T-helper 22 cell (primary cell): ENCODE results near the gene ARFIP1.
"Not testable (repeated sequence)": the region's sequence is repeated elsewhere in the genome, so short reads cannot be mapped to it uniquely, and the experiment has no call there.

ENCODE experiments used
- DNase-seq: peaks from one replicate; pipeline ENCODE4 v3.0.0-alpha.2; 2020; ENCODE audit warnings: low read depth

The ARFIP1 gene, protein sequence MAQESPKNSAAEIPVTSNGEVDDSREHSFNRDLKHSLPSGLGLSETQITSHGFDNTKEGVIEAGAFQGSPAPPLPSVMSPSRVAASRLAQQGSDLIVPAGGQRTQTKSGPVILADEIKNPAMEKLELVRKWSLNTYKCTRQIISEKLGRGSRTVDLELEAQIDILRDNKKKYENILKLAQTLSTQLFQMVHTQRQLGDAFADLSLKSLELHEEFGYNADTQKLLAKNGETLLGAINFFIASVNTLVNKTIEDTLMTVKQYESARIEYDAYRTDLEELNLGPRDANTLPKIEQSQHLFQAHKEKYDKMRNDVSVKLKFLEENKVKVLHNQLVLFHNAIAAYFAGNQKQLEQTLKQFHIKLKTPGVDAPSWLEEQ

DNA sequence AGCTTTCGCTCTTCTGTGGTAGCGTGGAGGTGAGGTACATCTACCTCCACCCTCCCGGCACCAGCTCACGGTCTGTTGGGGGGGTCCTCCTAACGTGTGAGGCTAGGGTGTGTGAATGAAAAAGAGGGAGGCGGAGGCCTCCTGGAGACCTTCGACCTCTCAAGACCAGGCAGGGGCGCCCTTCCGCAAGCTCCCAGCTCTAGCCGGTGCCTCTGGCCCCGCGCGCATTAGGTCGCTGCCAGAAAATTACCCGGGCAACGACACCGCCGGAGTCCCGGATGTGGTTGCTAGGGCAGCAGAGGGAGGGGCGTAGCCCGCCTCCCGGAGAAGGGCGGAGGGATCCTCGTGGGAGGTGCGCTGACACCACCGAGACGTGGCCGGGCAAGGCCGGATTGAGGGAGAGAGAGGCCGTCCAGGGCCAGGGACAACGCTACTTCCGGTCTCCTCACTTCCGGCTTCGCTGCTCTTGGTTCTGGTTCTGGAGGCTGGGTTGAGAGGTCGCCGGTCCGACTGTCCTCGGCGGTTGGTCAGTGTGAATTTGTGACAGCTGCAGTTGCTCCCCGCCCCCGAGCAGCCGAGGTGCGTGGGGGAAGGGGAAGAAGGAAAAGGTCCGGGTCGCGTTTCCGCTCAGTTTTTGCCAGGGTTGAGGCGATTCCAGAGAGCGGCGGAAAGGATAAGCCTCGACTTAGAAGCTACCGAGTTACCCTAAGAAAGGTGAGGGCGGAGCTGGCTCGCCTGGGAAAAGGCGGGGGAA lies at the start of gene ARFIP1, which contains the start of gene TIGD4:
Gene ARFIP1 (plus strand): TSS at position 442 of the 754 bp plus-strand sequence. CDS start 49,680 bp downstream, outside the sequence.
Gene TIGD4 (minus strand): TSS at position 218 of the 754 bp plus-strand sequence. CDS start 8,726 bp downstream, outside the sequence.
- DNase-seq, result peak; percentile 88

DNA sequence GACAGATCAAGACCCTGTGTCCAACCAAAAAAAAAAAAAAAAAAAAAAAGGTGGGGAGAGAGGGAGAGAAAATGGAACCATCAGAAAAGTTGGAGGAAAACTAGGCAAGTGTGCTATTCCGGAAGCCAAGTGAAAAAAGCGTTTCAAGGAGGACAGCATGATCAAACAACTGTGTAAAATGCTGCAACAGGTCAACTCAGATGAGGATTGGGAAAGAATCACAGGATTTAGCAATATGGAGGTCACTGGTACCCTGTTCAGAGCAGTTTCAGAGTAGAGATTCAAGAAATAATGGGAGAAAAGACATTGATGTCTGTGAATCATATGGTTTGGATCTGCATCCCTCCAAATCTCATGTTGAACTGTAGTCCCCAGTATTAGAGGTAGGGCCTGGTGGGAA lies 47.8 kb upstream of the ARFIP1 start:
- no peak for DNase-seq

DNA sequence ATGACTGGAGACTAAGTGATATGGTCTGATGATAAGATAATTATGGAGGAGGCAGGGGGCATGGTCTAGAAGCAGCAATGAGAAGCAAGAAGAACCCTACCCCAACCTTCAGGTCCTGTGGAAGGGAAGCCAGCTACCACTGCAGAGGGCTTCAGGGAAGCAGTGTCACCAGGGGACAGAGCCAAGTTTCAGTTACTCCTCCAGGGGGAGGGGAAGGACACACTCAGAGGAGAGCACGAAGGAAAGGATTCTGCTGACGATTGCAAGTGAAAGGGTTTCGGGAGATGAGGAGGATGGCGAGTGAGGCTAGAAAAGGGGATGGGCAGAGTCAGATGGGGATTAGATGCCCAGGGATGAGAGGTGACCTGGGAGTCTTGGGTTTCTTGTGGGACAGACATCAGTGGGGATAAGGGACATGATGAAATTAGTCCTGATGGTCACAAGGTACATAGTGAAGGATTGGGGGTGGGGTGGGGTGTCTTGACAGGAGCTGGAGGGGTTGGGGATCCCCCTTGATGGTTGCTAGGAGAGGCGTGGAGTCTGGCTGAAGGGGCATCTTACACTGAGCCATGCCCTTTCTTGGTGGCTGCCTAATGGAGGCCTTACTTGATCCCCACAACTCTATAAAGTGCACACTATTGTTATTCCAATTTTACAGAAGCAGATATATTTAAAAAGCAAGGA lies 45.6 kb upstream of the ARFIP1 start:
- DNase-seq, result no peak

DNA sequence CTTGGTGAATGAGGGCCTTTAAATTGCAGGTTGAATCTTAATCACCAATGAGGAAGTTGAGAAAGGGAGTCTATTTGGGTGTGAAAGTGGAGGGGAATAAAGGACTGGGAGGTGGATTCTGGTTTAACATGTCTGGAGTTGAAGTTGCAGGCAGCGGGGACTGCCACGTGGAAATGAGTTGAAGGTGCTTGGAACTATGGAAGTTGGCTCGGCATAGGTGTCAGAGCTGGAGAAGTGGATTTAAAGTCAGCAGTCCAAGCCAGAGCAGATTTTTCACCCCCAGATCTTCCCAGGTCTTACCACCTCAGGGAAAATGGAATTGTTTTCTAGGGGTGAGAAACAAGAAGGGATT lies 45.1 kb upstream of the ARFIP1 start:
- DNase-seq, result no peak

DNA sequence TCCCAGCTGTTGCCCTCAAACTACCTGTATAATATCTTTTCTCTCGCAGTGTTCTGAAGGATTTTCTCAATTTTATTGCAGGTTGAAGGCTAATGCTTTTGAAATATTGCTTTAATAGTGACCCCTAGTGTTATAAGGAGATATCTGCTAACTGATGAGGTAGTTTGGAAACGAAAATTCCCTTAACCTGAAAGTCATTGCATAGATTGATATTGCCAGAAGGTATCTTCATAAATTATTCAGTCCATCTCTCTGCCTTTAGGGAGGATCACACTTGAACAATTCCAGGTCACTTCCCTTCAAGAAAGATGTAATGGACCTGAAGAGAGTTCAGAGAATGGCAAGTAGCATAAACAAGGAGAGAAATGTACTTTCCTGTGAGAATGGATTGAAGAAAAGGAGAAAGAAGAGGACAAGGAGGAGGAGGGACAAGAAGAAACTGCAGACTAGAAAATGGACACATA lies 44.3 kb upstream of the ARFIP1 start:
- DNase-seq, result no peak

DNA sequence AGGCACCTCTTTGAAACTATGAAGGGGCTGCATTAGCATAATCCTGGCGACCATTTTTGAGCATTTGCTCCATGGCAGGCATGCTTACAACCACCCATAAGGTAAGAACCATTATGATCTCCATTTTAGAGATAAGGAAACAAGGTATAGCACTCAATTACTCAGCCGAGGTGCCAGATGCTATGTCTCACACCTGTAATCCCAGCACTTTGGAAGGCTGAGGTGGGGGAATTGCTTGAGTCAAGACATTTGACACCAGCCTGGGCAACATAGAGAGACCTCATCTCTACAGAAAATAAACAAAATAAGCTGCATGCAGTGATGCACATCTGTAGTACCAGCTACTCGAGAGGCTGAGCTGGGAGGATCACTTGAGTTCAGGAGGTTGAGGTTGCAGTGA lies 43.8 kb upstream of the ARFIP1 start:
- no peak for DNase-seq

DNA sequence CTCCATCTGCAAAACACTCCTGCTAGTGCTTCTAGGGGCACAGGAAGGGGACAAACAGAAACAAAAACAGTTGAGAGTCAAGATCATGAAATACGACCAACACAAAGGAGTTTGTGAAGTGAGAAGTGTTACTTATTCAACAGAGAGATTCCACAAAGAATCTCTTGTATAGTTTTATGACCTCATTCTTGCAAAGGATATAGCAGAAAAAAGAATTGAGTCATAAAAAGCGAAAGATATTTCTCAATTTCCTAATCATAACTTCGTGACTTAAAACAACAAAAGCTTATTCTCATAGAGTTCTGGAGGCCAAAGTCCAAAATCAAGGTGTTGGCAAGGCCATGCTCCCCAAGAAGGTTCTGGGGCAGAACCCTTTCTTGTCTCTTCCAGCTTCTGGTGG lies 40.9 kb upstream of the ARFIP1 start:
- no peak for DNase-seq

DNA sequence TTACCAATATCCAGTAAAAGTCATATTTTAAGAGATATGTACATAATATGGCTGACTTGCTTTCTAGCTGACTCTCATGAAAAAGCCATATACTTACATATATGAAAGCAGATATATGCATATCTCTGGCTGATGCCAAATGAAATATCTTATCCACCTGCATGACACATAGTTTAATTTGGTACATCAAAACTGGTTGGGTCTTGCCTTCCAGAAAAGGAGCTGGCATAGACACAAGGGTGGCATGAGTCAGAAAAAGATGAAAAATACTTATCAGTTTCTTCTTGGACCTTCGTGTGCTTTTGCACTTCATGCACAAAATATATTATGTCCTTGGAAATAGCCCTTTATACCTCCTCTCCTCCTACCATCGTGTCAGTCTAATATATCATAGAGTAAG lies 32.3 kb upstream of the ARFIP1 start:
- DNase-seq, result no peak

DNA sequence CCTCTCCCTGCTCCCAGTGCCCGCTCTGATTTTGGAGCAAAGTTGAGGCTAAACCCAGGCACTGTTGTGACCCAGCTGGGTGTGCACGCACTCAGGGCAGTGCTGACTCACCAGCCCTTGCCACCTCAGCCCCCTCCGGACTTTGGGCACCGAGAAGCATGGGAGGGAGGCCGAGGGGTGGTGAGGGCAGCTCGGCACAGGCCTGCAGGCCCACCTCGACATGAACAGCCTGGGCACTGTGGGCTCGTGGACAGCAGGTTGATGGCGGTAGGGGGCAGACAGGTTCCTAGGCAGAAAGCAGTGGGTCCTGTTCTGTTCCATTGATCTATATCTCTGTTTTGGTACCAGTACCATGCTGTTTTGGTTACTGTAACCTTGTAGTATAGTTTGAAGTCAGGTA lies 31.1 kb upstream of the ARFIP1 start:
- DNase-seq, result no peak

DNA sequence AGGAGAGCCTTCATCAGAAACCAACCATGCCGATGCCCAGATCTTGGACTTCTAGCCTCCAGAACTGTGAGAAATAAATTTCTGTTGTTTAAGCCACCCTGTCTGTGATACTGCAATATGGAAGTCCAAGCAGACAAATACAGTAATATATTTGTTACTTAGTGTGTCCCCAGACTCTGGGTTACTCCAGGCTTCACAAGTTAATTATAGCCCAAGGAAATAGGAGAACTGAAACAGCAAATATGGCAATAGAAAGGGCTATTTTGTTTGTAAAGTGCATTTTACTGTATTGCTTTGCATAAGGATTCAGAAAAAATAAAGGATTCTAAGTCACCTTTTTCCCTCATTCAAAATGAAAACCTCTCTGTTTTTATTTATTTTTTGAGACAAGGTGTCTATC lies 16.0 kb upstream of the ARFIP1 start:
- no peak for DNase-seq

DNA sequence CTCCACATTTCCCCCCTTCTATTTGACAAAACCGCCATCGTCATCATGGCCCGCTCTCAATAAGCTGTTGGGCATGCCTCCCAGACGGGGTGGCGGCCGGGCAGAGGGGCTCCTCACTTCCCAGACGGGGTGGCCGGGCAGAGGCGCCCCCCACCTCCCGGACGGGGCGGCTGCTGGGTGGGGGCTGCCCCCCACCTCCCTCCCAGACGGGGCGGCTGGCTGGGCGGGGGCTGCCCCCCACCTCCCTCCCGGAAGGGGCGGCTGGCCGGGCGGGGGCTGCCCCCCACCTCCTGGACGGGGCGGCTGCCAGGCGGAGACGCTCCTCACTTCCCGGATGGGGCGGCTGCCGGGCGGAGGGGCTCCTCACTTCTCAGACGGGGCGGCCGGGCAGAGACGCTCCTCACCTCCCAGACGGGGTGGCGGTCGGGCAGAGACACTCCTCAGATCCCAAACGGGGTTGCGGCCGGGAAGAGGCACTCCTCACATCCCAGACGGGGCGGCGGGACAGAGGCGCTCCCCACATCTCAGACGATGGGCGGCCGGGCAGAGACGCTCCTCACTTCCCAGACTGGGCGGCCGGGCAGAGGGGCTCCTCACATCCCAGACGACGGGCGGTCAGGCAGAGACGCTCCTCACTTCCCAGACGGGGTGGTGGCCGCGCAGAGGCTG lies 14.6 kb upstream of the ARFIP1 start:
- not testable (repeated sequence) for DNase-seq

DNA sequence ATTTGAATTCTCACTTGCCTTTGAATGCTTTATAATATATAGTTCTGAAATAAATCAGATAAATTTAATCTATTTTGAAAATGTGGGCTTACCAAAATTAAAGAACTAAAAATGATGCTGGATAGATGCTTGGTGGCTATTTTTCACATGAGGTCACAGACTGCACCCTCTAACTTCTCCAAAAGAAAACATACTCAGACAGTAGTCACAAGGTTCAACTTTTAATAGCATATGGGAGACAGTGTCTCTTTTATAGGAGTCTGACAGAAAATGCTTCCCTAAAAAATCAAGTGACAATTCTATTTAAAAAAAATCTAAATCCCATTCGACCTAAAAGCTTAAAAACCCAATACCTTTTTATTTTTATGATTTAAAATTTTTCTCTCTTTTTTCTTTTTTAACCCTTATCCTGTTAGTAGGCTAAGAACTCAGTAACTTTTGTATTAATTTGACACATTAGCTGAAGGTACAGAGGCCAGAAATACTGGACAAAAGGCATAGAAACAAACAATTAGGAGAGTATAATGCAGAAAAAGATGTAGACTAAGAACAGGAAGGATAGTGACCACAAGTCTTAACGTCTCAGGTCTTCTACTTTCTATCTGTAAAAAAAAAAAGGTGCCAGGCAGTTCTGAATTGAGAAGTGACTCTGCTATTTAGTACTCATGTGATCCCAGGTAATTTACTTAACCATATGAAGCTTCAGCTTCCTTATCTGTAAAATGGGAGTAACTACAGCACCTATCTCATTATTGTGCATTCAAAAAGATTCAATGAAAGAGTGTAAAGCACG lies 7.8 kb upstream of the ARFIP1 start:
- DNase-seq, result no peak

DNA sequence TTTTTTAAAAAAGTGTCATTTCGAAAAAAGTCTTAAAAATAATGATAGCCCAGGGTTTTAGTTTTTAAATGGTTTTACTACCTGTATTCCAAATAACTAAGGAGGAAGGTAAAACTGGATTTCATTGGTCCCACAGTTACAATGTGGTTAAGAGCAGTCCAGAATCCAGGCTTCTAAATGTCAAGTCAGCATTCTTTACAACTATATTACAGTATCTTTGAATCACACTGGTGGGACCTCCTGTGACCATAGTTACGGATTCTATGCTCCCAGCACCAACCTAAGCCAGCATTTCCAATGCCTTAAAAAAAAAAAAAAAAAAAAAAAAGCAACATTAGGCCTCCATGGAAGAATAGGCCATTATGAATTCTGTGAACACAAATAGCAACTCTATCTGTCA lies 6.4 kb upstream of the ARFIP1 start:
- DNase-seq, result no peak

DNA sequence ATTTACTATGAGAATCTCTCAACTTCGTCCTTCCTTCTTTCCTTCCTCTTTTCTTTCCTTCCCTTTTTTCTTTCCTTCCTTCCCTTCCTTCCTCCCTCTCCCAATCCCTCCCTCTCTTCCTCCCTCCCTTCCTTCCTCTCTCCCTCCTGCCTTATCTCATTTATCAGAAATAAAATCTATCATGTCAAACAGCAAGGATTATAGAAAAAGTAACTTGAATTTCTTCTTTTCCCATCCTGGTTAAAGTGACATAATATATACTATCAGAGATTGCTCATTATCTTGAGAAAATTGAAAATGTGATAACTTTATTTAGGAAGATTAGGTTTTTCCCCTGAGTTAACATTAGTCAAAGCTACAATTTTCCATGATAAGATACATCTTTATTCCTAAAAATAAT lies 5.8 kb upstream of the ARFIP1 start:
- DNase-seq, result no peak

DNA sequence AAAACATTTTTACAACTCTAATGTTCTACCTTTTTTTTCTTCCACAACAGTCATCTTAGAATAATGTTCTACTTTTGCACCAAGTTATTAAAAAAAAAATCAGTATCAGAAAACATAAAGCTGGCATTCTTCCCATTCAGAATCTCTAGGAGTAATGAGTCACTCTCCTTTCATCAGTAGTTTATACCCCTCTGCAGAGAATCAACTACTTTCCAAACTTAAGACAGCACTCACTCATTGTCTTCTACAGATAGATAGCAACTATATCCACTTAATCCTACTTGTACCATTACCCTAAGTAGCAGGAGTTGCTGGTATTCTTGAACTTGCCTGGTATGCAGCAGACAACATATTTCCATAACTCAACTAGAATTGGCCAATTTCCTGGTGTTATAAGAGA lies 3.4 kb upstream of the ARFIP1 start:
- DNase-seq, result no peak

DNA sequence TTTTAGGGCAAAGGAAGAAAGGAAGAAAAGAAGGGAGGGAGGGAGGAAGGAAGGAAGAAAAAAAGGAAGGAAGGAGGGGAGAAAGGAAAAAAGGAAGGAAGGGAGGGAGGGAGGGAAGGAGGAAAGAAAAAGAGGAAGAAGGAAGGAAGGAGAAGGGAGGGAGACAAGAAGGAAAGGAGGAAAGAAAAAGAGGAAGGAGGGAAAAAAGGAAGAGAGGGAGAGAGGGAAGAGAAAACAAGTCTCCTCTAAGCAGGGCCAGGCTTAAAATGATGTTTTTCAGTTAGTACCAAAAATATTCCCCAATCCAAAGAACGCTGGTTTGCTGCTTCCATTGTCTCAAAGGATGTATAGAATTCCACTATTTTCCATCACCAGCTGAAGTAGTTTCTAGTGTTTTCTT lies 2.3 kb upstream of the ARFIP1 start:
- DNase-seq, result no peak

DNA sequence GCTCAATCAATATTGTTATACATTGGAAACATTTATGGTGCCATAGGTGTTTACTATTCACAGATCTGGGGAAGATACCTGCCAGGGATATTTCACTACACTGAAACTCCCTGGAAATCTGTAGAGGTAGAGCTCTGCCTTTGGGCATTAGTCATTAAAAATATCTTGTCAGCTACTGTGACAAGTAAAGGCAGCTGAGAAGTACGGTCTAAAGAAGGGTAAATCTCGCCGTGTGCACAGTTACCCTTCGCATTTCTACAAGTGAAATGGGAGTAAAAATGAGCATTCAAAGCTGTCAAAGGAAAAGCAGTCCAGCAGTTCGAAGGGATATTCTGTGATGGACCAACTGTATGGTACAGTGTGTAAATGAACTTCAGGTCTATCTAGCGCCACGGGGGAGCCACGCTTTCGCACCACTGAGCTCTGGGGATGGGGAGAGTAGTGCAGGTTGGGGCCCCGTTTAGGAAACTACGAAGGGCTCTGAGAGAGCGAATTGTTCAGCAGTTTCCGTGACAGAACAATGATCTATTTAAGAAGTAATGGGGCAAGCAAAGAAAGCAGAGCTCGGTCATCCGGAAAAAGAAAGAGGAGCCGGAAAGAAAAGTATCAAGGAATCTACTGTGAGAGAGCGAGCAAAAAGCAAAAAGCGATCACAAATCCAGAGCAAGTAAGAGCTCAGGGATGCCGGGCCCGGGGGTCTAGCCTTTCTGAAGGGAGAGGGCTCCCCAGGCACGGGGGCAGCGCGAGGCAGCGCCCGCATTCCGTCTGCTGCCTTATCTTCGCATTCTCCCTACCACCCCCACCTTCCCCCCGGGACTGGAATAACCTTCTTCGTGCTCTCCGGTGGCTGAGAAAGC lies 870 bp upstream of the ARFIP1 start:
- DNase-seq, result no peak

DNA sequence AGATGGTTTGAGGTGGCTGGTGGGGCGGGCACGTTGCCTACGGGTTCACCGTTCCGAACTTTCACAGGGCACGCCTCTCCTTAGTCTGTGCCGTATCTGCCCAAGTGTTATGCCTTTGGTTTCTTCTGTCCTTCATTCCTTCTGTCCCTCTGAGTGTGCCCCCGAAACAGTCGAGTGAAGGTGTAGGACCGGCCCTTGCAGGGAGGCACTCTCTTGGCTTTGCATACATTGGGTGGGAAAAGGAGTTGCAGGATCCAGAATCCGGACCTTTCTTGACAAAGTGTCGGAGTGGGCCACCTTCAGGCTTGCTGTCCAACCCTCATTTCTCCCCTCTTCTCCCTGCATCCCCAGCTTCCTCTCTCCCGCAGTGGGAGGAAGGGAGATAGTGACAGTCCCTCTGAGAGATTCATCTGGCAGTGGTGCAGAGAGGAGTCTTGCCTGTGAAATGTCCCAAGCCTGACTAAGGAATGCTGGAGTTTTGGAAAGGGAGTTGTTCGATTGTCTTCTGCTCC lies 569 bp downstream of the ARFIP1 start:
- DNase-seq, result no peak

DNA sequence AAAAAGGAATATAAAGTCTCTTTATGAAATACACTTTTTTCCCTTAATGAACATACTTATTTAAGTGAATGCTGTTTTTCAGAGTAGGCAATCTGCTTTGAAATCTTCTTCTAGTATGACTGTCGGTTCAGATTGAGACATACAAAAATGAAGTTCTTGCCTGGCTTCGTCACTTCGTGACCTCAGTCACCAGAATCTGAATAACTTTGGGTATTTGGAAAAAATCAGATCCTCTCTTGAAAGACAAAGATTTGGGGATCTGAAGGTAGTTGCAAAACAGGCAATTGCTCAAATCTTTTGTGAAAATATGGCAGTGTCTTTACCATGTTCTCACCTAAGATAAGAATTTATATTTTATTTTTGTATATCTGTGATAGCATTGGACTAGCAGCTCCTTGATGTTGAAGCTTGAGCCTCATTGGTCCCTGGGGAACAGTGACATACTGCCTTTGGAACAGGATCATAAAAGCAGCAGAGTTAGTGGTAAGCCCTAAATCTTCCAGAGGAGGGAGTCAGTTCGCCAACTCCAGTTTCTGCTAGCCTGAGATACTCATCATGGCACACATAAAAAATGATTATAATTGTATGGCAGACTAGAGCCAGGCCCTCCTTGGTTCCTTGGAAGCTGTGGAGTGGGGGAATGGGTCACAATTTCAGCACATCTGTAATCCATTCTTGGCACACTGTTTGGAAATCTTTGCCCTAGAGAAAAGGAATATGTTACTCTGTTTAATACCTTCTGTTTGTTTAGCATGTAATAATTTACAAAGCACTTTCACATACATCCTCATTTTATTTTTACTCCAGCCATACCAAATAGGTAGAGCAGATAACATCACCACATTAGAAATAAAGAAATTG lies 5.0 kb downstream of the ARFIP1 start:
- DNase-seq, result no peak
